NCI-H2029 (cell line): Measurements from ENCODE around the gene LSM7.

ENCODE experiments used
- DNase-seq: peaks from one replicate; lab custom pipeline; 2025; lab: John Stamatoyannopoulos, UW

LSM7 gene

GRCh38 chr19:2323707-2324106 lies 4.7 kb downstream of the LSM7 start:
- no peak for DNase-seq

GRCh38 chr19:2321565-2322283 lies 6.7 kb downstream of the LSM7 start:
- no peak for DNase-seq

DNA sequence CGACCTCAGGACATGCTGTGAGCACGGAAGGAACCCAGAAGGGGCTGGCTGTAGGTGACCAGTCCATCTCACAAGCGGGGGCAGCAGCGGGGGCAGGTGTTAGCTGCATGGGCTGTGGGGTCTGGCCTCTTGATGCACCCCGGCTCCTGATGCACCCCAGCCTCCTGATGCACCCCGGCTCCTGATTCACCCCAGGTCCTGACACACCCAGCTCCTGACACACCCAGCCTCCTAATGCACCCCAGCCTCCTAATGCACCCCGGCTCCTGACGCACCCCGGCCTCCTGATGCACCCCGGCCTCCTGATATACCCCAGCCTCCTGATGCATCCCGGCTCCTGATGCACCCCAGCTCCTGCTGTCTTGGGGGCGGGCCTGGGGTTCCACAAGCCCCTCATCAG lies 7.4 kb downstream of the LSM7 start:
- DNase-seq = no peak

- DNase-seq = no peak
These were observed 8.3 kb downstream of the LSM7 start for GRCh38 chr19:2320049-2320448.

DNA sequence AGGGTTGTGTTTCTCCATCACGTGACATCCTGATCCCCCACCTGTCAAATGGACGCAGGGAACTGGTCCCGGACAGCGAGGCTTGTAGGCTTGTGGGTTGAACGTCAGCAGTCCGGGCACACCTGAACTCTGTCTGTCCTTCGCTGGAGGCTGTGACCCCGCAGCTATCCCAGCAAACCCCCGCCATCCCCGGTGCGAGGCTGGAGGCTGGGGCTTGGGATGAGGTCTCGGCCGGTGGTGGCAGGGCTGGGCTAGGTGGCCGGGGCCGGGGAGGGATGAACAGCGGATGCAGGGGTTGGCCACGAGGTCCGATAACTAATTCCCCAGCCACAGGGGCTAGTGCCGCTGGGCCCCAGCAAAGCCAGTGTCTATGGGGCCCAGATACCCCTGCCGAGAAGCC lies 8.8 kb downstream of the LSM7 start:
- DNase-seq = no peak

DNA sequence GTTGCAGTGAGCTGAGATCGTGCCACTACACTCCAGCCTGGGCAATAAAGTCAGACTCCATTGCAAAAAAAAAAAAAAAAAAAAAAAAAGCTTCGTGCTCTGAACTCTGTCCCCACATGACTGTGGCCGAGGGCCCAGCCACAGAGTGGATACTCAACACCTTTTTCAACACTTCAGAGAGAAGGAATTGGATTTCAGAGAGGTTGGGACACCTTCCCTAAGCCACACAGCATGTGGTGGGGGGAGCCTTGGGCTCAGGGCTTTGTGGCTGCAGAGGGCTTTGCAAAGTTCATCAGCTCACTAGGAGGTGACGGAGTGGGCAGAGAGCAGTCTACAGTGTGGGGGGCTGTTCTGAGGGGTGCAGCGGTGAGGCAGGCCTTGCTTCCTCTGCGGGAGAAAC lies 9.5 kb downstream of the LSM7 start:
- no peak for DNase-seq

- no peak for DNase-seq
These were observed 10.6 kb downstream of the LSM7 start for GRCh38 chr19:2317756-2318155.

DNA sequence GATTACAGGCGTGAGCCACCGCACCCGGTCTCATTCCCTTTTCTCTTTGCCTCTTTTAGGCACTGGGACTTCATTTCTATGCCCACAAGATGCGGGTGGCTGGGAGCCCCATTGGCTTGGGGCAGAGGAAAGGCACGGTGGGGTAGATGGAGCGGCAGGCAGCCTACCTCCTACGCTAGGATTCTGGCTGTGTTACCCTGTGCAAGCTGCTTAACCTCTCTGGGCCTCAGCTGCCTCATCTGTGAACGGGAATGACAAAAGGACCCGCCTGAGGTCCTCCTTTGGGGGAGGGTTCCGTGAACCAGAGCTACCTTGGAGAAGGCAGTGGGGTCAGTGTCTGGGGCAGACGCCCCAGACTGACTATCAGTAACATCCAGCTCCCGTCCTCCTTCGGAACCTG lies 11.1 kb downstream of the LSM7 start:
- no peak for DNase-seq

DNA sequence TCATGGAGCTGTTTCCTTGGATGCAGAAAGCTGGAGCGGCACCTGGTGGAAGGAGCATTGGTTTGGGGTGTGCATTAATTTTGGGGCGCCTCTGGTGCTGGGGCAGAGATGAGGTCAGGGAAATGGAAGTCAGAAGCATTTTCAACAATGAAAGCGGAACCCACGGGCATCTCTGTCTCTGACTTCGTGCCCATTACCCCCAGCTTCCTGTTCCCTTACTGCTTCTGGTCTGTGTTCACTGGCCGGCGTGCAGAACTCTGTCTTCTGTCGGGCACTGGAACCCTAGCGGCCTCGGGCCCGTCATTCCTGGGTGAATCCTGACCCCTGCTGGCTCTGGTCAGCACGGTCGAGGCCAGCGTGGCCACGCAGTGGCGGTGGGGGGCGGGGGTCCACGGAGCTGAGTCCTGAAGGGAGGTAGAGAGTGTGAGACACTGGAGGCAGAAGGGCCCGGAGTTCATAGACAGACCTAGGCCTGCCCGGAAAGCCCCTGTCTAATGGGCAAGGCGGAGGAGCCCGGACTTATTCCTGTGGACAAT lies 12.5 kb downstream of the LSM7 start:
- no peak for DNase-seq

DNA sequence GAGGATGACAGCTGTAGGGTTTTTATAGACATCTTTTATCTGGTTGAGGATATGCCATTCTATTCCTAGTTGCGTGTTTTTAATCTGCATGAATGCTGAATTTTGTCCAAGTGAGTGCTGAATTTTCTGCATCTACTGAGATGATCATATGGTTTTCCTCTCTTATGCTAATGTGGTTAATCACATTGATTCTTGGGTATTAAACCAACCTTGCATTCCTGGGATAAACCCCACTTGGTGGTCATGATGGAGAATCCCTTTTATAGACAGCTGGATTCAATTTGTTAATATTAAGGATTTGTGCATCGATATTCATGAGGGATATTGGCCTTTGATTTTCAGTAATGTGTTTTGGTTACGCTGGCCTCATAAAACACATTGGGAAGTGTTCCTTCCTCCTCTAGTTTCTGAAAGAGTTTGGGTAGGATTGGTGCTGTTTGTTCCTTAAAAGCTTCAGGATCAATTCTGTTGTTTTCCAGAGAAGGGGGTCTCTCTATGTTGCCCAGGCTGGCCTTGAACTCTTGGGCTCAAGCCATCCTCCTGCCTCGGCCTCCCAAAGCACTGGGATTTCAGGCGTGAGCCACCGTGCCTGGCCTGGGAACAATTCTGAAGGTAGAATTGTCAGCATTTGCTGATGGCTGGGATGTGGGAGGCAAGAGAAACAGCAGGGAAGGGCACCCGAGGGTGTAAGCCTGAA lies 13.1 kb downstream of the LSM7 start:
- no peak for DNase-seq

- DNase-seq = no peak
These were observed 15.4 kb downstream of the LSM7 start for GRCh38 chr19:2312820-2313501.

DNA sequence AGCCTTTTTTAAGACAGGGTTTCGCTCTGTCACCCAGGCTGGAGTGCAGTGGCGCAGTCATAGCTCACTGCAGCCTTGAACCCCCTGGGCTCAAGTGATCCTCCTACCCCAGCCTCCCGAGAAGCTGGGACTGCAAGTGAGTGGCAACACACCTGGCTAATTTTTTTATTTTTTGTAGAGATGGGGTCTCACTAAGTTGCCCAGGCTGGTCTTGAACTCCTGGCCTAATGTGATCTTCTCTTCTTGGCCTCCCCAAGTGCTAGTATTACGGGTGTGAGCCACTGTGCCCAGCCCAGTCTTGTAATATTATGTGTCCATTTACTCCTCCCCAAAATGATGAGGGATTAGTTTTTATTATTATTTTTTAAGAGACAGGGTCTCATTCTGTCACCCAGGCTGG lies 17.3 kb downstream of the LSM7 start:
- no peak for DNase-seq

- DNase-seq = peak; percentile 68
These were observed 18.5 kb downstream of the LSM7 start for GRCh38 chr19:2309734-2310362.

- no peak for DNase-seq
These were observed 20.3 kb downstream of the LSM7 start, which contains the start of gene LINGO3 for GRCh38 chr19:2308114-2308556. Gene LINGO3, minus strand, starts transcription at chr19:2308154. Its CDS starts 16,378 bp downstream, at chr19:2291776.

GRCh38 chr19:2307518-2308012 lies 20.8 kb downstream of the LSM7 start:
- no peak for DNase-seq

DNA sequence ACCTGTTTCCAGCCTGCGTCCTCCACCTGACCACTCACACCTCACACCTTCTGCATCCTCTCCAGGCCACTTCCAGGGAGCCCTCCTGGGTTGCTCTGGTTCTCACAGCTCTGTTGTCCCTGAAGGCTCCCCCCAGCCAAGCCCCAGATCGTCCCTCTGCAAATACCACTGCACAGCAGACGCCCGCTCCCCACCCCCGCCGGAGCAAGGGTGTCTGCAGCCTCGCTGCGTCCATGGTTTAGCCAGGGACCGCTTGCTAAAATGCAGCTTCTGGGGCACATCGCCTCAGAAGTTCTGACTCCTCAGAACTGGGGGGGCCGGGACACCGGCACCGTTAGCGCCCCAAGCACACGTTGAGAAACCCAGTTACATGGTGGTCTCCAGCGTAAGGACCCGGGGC lies 21.4 kb downstream of the LSM7 start:
- DNase-seq = no peak

DNA sequence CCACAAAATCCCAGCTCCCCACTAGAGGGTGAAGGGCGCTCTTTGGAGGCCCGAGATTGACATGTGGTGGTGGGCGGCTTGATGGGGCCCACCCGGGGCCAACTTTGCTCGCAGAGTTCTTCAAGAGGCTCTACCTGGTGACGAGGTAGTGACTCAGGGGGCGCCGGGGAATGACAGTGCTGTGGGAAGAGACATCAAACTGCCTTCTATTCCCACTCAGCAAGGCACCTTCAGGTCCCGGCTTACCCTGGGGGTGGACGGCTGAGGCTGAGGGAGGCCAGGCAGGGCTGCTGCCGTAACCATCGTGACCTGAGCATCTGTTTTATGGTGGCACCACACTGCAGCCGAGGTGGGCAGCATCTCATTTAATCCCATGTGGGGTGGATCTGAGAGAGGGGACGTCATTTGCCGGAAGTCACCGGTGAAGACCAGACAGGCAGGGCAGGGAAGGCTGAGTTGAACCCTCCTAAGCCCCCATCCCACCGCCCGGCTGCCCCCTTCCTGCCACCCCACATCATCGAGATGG lies 22.0 kb downstream of the LSM7 start:
- no peak for DNase-seq

DNA sequence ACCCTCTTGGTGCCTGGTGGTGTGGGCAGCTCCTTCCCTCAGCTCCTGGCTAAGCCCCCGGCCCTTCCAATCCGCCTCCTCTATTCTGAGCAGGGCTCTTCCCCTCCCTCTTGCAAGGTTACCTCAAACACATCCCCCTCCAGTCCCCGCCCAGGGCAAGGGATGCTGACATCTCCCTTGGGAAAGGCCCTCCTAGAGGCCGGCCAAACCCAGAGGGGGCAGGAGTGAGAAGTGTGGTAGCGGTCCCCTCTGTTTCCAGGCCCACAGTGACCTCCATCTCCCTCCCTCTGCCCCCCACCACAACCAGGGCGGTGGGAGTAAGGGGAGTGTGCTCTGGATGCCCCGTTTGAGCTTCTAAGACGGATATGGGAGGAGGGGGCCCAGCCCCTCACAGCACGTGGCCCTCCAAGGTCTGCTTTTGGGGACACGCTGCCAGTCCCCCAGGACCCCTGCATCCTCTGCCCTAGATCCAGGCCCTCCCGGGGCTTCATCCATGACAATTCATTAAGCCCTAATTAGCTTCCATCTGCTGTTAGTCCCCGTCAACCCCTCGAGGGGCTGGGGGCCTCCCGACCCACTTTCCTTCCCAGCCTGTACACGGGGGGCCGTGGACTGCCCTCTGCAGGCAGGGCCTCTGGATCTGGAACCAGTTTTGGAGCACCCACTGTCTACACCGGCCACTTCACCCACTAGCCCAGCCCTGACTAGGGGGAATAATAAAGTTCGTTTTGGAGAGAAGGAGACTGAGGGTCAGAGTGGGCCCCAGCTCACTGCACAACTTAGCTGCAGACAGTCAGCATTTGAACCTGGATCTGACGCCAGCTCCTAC lies 22.7 kb downstream of the LSM7 start:
- DNase-seq = no peak

GRCh38 chr19:2303211-2303798 lies 25.1 kb downstream of the LSM7 start:
- no peak for DNase-seq
